T-helper 1 cell treated with Interleukin-12 subunit alpha and Interleukin-12 subunit beta and Interleukin-4 antibody, amounts not matched to agents 30 ng/mL and 1 ng/mL, for 36 hours (primary cell): ENCODE results near the gene ARHGAP26. TPM values are rescaled to one million over a fixed set of nuclear protein-coding genes. Genes with fewer than 3 reads are reported as not detected.
"Not testable (repeated sequence)": the region's sequence is repeated elsewhere in the genome, so short reads cannot be mapped to it uniquely, and the experiment has no call there.

ENCODE experiments used
- intact Hi-C: fragments of 100-400 bp; cut with micrococcal nuclease; formaldehyde crosslinking; loops from one replicate; pipeline ENCODE4 v1.15.1; 2024
- total RNA-seq: library from RNA; stranded (reverse); gene quantifications from 2 replicates; pipeline ENCODE4 v1.2.3, GENCODE V29; 2022

The ARHGAP26 gene
- total RNA-seq, 1 donor from 2014 or later, result 31.8 TPM

DNA sequence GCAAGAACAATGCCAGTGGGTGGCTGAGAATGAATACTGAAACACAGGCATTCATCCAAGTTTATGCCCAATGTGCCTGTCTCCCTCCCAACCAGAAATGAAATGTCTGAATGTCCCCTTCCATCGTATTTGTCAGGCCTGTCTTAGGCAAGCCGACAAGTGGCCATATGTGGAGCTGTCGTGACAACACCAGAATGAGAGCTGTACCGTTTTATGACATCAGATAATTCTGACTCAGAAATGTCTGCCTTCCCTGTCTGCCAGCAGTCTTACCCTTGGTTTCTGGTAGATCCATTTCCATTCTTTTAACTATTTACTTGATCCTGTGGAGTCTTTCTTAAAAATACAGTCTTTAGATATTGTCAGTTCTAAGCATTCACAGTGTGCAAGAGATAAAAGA is 421.5 kb downstream of the ARHGAP26 start:
- intact Hi-C loops, result no loop called here

DNA sequence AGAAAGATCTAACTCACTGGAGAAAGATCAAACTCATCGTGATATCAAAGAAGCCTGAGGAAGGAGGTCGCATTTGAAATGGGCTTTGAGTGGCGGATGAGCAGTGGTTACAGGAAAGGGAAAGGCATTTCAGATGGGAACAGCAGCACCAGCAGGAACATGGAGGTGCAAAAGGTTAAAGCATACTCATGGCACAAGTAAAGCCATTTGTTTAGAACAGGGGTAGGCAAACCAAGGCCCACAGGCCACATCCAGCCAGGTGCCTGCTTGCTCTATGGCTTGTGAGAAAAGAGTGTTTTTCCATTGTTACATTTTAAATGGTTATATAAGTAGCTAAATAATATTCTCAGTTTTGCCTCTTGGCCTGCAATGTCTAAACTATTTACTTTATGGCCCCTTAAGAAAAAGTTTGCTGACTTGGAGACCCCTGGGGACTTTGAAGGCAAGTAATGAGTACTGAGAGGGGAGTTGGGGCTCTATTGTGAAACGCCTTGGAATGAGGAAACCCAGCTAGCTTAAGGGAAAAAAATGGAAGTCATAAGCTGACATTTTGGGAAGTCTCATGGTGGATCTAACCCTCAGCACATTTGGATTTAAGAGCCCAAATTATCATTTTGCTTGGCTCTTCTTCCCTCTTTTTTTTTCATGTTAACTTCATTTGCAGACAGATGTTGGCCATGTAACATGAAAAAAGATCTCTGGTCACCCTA is 422.2 kb downstream of the ARHGAP26 start:
- intact Hi-C loops, result no loop called here

DNA sequence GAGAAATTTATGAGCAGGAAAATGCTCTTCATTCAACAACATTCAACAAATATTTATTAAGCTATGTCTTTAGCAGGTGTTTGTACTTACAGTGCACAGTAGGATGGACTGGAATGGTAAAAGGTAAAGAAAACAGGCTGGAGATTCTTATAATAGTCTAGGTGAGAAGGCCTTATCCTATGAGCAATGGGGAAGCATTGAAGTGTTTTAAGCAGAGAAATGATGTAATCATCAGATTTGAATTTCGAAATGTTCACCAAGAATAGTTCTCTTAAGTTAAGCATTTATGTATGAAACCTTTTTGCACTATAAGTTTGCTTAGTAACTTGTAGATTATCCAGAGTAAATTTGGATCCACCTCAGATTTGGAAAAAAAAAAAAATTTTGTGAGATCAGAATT is 424.0 kb downstream of the ARHGAP26 start:
- intact Hi-C loops, result no loop called here

DNA sequence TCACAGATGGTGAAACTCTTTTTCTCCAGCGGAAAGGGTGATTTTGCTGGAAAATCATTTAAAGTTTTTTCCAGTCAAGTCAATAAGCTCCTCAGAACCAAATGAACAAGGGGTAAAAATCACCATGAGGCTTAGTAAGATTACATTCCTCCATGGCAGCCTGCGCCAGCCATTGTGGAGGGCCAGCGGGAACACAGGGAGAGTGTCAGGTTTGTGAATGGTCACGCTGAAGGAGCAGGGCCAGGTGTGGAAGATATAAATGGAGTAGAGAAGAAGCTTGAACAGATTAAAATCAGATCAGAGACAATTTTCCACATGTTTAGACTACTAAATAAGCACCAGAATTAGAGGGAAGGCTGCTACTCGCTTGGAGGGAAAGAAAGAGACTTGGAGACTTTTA is 424.5 kb downstream of the ARHGAP26 start:
- intact Hi-C loops, result no loop called here

DNA sequence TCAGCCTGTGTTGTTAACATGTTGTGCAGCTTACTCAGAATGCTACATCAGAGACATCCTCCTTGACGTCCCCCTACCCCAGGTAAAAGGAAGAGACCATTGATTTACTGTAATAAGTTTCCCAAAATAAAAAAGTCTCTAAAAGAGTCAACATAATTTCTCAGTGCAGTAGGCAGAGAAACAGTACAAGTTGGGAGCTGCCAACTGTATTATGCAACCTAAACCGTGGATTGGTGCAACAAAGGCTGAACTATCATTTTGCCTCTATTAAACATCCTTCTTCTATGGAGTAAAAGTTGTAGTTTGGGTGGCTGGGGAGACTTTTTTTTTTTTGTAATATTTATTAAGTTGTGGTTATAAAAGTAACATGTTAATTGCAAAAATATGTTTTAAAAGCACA is 425.3 kb downstream of the ARHGAP26 start:
- intact Hi-C loops, result no loop called here

DNA sequence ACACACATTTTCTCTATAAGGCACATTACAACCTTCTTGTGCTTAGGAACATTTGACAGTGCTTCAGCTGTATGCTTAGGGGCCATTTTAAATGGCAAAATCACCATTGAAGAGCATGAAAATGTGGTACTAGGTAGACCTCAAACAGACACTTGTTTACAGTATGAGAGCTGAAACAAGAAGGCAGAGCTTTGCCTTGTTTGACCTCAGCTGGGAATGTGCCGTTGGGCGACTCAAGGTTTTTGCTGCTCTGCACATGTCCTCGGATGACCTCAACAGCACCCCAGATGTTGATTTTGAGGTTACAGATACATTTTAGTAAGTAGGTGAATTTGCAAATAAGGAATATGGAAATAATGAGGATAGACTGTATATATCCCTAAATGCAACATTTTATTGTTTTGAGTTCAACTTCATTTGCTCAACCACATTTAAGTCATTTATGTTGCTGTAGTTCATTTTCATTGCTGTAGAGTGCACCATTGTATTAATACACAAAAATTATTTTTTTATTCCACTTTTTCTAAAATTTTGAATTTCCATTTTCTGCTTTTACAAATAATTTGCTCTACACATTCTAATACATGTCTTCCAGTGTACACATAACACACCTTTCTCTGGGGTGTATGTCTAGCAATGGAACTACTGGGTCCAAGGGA is 426.6 kb downstream of the ARHGAP26 start:
- intact Hi-C loops, result no loop called here

DNA sequence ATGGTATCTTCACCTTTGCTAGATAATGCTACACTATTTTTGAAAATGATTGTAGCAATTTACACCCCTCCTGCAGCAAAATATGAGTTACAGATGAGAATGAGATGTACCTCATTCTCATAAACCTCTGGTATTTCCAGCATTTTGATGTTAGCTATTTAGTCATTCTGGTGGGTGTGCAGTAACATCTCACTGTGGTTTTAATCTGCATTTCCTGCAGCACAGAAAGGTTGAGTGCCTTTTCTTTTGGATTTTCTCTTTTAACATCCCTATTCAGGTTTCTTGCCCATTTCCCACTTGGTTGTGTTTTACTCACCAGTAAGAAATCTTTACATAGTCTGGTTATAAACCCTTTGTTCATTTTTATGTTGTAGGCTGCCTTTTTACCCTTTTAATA is 427.1 kb downstream of the ARHGAP26 start:
- intact Hi-C loops, result no loop called here

DNA sequence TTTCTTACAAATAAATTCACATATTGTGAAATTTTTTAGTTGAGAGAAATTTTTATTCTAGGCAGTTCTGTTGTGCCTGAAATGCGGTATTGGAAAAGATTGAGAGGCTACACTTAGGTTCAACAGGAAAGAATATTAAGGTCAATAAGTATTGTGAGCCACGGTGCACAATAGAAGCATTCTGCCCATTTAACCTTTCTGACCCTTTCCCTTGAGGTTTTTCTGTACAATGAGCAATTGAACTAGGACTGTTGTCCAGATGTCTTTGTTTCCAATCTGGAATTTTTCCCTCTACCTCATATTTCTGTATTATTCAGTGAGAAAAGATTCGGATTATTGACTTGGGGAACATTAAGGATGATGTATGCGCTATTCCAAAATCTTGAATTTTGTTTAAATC is 428.2 kb downstream of the ARHGAP26 start:
- intact Hi-C loops, result no loop called here

DNA sequence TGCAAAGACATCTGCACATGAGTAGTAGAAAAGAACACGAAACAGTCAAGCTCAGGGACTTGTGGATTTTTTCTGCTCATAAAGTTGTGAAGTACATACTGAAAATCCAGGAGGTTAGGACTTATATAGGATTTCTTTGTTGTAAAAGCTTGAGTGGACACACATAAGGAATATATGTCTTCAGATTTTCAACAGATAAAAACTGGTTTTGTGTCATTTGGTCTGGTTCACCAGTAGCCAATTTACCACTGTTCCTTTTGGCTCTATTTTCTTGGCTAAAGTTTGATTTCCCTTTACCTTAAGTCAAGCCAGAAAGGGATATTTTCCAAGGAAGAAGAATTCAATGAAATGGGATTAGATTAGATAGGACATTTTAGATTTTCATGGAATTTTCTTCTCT is 429.0 kb downstream of the ARHGAP26 start:
- intact Hi-C loops, result no loop called here

DNA sequence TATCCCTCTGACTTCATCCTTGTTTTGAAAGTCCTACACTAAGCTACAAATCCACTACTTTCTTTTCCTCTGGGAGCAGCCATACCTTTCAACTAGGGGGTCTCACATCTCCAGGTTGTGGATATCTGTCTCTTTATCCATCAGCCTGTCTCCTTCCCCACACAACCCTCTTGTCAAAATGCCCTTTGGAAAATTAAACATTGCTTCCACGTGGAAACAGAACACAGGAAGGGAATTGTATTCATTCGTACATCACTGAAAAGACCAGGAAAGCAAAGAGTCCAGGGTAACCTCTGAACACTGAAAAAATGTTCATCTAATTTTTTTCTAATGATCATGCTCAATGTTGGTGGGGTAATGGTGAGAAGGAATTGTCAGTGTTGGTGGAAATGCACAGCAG is 429.7 kb downstream of the ARHGAP26 start:
- intact Hi-C loops, result no loop called here

DNA sequence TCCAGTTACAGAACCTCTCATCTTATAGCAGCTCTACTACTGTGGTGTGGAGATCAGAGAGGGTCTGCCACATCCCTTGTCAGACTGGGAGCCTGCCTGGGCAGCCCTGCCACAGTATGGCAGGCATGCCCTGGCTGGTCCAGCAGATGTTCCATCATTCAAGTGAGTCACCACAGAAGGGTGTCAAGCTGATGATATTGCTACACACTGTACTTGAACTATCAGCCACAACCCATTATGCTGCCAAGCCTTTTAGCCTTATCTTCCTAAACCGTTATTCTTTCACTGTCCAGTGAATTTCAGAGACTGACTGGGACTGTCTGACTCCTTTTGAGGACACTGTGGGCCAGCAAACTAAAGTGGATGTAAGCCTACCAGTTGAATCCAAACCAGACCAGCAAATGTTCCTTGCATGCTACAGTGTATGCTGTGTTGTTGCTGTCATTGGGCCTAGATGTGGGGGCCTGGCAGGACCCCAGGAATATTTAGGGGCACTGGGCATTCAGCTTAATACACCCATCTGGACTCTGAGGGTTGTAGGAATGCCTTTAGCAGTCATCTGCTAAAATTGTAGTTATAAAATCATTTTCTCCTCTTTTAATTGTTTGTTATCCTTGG is 430.7 kb downstream of the ARHGAP26 start:
- intact Hi-C loops, result no loop called here

DNA sequence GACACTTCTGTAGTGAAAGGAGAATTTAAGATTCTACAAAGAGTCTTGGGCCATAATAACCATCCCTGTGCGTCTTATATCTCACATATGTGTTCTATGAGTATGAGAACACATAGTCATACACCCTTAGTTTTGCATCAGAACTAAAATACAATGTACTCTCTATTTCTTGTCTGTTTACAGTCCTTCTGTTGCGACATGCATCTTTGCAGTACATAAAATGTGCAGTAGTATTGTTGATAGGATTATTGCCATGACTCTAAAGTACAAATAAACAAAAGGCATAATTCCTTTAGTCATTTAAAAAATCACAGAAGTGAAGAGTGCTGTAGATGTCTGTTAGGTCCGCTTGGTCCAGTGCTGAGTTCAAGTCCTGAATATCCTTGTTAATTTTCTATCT is 431.4 kb downstream of the ARHGAP26 start:
- intact Hi-C loops, result no loop called here

DNA sequence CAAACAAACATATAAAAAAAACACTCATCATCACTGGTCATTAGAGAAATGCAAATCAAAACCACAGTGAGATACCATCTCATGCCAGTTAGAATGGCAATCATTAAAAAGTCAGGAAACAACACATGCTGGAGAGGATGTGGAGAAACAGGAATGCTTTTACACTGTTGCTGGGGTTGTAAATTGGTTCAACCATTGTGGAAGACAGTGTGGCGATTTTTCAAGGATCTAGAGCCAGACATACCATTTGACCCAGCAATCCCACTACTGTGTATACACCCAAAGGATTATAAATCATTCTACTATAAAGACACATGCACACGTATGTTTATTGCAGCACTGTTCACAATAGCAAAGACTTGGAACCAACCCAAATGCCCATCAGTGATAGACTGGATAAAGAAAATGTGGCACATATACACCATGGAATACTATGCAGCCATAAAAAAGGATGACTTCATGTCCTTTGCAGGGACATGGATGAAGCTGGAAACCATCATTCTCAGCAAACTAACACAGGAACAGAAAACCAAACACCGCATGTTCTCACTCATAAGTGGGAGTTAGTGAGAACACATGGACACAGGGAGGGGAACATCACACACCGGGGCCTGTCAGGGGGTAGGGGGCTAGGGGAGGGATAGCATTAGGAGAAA is 433.3 kb downstream of the ARHGAP26 start:
- intact Hi-C loops, result not testable (repeated sequence)

DNA sequence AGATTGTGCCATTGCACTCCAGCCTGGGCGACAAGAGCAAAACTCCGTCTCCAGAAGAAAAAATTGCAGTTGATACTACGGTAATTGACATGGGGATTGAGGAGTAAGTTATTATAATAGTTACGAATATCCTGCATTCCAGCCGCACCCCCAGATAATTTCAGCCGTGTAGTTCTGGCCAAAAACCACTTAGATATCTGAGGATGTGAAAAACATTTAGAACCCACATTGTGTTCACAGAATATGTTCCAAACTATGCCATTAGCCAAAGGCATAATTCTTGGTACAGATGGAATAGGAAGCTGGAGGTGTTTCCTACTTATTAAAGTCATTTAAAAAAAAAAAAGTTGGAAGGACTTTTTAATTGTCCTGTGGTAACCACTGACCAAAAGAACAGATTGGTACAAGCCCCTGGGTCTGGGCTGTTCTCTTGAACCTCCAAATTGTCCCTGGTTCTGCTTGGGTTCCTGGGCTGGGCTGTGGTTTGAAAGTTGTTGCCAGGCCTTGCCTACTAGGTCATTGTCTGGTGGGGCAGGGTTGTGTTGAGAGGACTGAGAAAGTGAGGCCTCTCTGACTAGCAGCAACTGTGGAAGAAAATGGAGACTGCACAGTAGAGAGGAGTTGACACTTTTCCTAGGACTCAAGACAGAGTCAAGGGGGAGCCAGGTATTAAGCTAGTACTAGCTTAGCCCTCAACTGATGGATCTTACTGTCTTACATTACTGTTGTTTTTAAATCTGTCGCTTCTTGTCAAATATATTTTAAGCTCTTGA is 434.5 kb downstream of the ARHGAP26 start:
- intact Hi-C loops, result no loop called here

DNA sequence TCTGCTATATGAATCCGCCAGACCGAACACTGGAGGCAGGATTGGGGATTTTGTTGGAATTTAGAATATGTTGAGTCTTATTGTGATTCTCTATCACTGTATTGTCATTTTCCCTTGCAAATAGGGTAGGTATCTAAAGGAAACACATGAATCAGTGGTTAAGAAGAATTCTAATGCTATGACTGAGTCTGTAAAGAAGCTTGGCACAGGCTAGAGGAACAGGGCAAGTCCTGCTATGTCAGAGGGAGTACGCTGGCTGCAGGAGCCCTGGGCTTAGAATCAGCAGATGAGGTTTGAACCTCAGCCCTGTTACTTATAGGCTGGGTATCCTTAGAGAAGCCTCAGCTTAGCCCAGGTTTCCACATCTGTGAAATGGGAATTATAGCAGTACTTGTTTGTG is 435.2 kb downstream of the ARHGAP26 start:
- intact Hi-C loops, result no loop called here

DNA sequence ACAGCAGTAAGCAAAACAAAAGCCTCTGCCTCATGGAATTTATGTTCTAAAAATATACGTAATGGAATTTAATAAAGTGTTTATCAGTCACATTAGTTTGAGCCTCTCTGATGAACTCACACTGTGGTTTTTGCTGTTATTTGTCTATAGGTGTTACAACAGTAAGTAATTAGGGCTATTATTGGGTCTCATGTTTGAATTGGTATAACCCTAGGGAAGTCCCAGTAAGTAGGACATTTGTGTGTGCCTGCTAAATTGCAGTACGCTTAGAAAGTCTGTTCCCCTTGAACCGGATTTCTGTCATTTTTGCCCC is 435.7 kb downstream of the ARHGAP26 start:
- intact Hi-C loops, result no loop called here

DNA sequence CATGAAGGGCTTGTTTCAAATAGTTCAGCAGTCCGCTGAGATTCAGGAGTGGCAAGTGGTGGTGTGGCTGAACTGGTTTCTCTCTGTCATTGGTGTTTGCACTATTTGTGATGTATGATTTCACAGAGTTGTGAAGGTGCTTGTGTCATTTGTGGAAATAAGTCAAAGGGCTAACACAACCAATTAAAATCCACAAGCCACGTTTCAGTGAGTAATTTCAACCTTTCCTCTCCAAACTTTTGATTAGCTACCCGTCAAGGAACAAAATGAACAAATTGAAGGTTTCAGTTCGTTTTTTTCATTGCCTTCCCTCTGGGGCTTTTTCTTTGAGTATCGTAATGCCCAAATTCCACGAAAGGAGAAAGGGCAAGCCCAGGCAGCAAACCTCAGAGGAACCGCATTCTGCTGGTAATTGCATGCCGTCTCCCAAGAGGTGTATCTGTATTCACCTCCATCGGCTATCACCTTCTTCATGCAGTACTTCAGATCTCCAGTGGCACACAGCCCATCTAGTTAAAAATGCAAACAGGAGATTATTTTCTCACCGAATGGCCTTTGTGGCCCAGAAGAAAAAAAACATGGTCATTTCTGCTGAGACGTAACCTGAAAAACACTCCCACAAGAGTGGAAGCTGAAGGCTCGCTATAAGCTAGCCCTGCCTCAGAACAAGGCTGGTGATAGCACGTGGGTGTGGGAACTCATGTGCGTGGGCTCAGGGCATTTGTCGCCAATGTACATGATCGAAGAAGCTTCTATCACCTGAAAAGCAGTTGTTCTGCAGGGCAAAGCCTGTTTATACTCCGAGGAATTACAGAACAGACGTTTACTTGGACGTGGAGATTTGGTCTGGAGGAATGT is 436.2 kb downstream of the ARHGAP26 start:
- intact Hi-C loops, result no loop called here

DNA sequence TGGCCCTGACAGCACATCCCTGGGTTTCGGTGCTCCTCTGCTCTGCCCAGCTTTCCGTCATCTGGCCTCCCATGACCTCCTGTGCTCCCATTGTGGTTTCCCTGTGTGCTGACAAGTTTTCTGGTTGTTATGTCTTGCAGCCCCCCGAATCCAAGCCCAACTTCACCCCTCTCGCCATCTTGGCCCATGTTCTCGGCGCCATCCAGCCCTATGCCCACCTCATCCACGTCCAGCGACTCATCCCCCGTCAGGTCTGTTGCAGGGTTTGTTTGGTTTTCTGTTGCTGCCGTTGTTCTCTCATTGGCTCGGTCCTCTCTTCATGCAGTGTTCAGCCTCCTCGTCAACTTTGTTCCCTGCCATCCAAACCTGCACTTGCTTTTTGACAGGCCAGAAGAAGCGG is 436.9 kb downstream of the ARHGAP26 start:
- intact Hi-C loops, result no loop called here

DNA sequence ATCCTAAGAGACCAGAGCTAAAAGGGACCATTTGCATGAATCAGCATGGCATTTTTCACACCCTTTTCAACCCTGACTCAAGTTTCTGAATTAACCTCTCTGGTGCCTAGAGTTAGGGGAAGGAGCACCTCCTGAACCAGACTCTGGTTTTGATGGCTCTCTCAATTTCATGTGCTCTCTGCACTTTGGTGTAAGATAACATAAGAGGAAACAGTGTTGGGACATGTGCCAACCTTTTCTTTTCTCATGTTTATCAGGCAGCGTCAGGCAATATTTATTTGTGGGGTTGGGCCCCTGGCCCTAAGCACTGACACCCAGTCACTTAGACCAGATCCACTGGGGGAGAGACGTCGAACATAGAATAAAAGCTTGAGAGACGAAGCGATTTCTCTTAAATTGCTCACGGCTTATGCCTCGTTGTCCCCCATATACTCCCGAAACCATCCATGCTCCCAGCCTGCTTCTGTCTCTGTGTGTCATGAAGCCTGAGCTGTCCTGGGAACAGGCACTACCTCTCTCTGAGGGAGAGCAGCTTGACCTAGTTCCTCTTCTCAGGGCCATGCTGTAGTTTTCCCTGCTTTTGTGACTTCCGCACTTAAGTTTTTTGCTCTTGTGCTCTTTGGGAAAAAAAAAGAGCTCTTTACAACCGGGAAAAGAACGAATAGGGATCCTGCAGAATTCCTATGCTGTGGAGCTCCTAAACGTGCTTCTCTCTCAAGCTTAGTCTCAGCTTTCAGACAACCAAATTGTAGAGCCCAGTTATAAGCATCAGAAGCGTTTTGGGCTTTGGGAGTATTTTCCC is 437.6 kb downstream of the ARHGAP26 start:
- intact Hi-C loops, result no loop called here

DNA sequence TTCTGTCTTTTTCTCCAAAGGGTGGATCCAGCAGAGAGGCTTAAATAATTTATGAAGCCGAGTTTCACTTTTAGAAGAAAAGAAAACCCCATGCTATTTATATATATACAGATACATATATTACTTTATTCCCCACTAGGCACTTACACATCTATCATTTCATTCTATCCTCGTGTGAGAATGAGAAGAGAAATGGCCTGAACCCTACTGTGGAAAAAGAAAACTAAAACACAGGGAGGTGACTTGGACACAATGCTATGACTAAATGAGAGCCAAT is 438.1 kb downstream of the ARHGAP26 start:
- intact Hi-C loops, result no loop called here
